WTC11 (cell line): Measurements from ENCODE around the gene MYL7. TPM values are rescaled to one million over a fixed set of nuclear protein-coding genes. Genes with fewer than 3 reads are reported as not detected.

Experiments used
- ATAC-seq: fragments of 200-7000 bp; cut with Tn5 transposase; 2 replicates; pipeline ENCODE4 v1.10.0; 2021; ENCODE audit warnings: mild to moderate bottlenecking, moderate library complexity
- CTCF ChIA-PET: fragments of 300-600 bp; sonication (Branson Sonifier 250); formaldehyde crosslinking; loops from one replicate; lab custom pipeline; 2021; ENCODE audit warnings: antibody characterized with exemption; lab: Charles Lee
- POLR2A ChIA-PET: fragments of 350-600 bp; sonication (Branson Sonifier 250); formaldehyde crosslinking; loops from one replicate; lab custom pipeline; 2021; ENCODE audit warnings: antibody characterized with exemption; lab: Charles Lee
- DNase-seq: peaks from one replicate; pipeline ENCODE4 v3.0.0; 2021; ENCODE audit warnings: low spot score
- H3K27ac Mint-ChIP-seq: 2 replicates; pipeline ENCODE4 v1.8.0; 2021; ENCODE audit warnings: mixed read lengths
- H3K27me3 Mint-ChIP-seq: 2 replicates; pipeline ENCODE4 v1.8.0; 2021; ENCODE audit warnings: low read depth, mild to moderate bottlenecking, moderate library complexity, mixed read lengths
- H3K36me3 Mint-ChIP-seq: 2 replicates; pipeline ENCODE4 v1.8.0; 2021; ENCODE audit warnings: mixed read lengths
- H3K4me1 Mint-ChIP-seq: 2 replicates; pipeline ENCODE4 v1.8.0; 2022; ENCODE audit warnings: mixed read lengths
- H3K4me3 Mint-ChIP-seq: 2 replicates; pipeline ENCODE4 v1.8.0; 2021; ENCODE audit warnings: mild to moderate bottlenecking, moderate library complexity, mixed read lengths
- H3K9me3 Mint-ChIP-seq: 2 replicates; pipeline ENCODE4 v1.8.0; 2021; ENCODE audit warnings: mixed read lengths
- FOXK1 ChIP-seq: sonication (generic); formaldehyde crosslinking; IDR thresholded peaks from 2 replicates; pipeline ENCODE4 v1.8.0; 2022; ENCODE audit warnings: mild to moderate bottlenecking, moderate library complexity, missing genetic modification reagents
- HMGA2 ChIP-seq: fragments of 250-450 bp; sonication (Bioruptor Pico); IDR thresholded peaks from 2 replicates; pipeline ENCODE4 v1.4.0; 2021; ENCODE audit warnings: mild to moderate bottlenecking, moderate library complexity
- JUN ChIP-seq: sonication (generic); formaldehyde crosslinking; IDR thresholded peaks from 2 replicates; pipeline ENCODE4 v1.8.0; 2023; ENCODE audit warnings: mild to moderate bottlenecking, missing genetic modification reagents
- MXD4 ChIP-seq: fragments of 250-450 bp; sonication (Bioruptor Pico); IDR thresholded peaks from 2 replicates; pipeline ENCODE4 v1.8.0; 2021; ENCODE audit warnings: mild to moderate bottlenecking, moderate library complexity, borderline replicate concordance
- MYBL2 ChIP-seq: sonication (generic); formaldehyde crosslinking; IDR thresholded peaks from 2 replicates; pipeline ENCODE4 v1.8.1; 2023; ENCODE audit warnings: mild to moderate bottlenecking, moderate library complexity, missing genetic modification reagents
- RELA ChIP-seq: sonication (generic); formaldehyde crosslinking; IDR thresholded peaks from 2 replicates; pipeline ENCODE4 v1.8.1; 2022; ENCODE audit warnings: missing genetic modification reagents, mild to moderate bottlenecking, borderline replicate concordance
- SOX15 ChIP-seq: fragments of 250-450 bp; sonication (Bioruptor Pico); IDR thresholded peaks from 2 replicates; pipeline ENCODE4 v1.9.0; 2021; ENCODE audit warnings: mild to moderate bottlenecking
- TCF7 ChIP-seq: sonication (generic); formaldehyde crosslinking; IDR thresholded peaks from 2 replicates; pipeline ENCODE4 v1.8.0; 2022; ENCODE audit warnings: mild to moderate bottlenecking, low read depth, missing genetic modification reagents, moderate library complexity
- ZNF121 ChIP-seq: sonication (generic); formaldehyde crosslinking; IDR thresholded peaks from 2 replicates; pipeline ENCODE4 v1.8.0; 2023; ENCODE audit warnings: missing genetic modification reagents
- total RNA-seq: library from RNA; stranded (reverse); gene quantifications from 3 replicates; pipeline ENCODE4 v1.2.3, GENCODE V29; 2021
- TF ChIP-seq, protein P1 (sequence below): sonication (generic); formaldehyde crosslinking; IDR thresholded peaks from 2 replicates; pipeline ENCODE4 v1.8.1; 2023; ENCODE audit warnings: mild to moderate bottlenecking, missing genetic modification reagents, moderate library complexity
- TF ChIP-seq, protein P2 (sequence below): fragments of 250-450 bp; sonication (Bioruptor Pico); IDR thresholded peaks from 2 replicates; pipeline ENCODE4 v1.9.0; 2021; ENCODE audit warnings: moderate library complexity, mild to moderate bottlenecking, inconsistent platforms, borderline replicate concordance
- TF ChIP-seq, protein P3 (sequence below): sonication (generic); formaldehyde crosslinking; IDR thresholded peaks from 2 replicates; pipeline ENCODE4 v1.8.1; 2022; ENCODE audit warnings: missing genetic modification reagents, borderline replicate concordance
- TF ChIP-seq, protein P4 (sequence below): sonication (generic); formaldehyde crosslinking; IDR thresholded peaks from 2 replicates; pipeline ENCODE4 v1.8.0; 2022; ENCODE audit warnings: missing genetic modification reagents
- TF ChIP-seq, protein P5 (sequence below): sonication (generic); formaldehyde crosslinking; IDR thresholded peaks from 2 replicates; pipeline ENCODE4 v1.8.0; 2023; ENCODE audit warnings: mild to moderate bottlenecking, missing genetic modification reagents
- TF ChIP-seq, protein P6 (sequence below): sonication (generic); formaldehyde crosslinking; IDR thresholded peaks from 2 replicates; pipeline ENCODE4 v1.8.1; 2022; ENCODE audit warnings: mild to moderate bottlenecking, moderate library complexity, missing genetic modification reagents
- TF ChIP-seq, protein P7 (sequence below): fragments of 200-600 bp; IDR thresholded peaks from 2 replicates; pipeline ENCODE4 v1.8.0; 2022; ENCODE audit warnings: antibody characterized with exemption

The MYL7 gene
- total RNA-seq, 1 experiment from 2014 or later, result 0.90 TPM

DNA sequence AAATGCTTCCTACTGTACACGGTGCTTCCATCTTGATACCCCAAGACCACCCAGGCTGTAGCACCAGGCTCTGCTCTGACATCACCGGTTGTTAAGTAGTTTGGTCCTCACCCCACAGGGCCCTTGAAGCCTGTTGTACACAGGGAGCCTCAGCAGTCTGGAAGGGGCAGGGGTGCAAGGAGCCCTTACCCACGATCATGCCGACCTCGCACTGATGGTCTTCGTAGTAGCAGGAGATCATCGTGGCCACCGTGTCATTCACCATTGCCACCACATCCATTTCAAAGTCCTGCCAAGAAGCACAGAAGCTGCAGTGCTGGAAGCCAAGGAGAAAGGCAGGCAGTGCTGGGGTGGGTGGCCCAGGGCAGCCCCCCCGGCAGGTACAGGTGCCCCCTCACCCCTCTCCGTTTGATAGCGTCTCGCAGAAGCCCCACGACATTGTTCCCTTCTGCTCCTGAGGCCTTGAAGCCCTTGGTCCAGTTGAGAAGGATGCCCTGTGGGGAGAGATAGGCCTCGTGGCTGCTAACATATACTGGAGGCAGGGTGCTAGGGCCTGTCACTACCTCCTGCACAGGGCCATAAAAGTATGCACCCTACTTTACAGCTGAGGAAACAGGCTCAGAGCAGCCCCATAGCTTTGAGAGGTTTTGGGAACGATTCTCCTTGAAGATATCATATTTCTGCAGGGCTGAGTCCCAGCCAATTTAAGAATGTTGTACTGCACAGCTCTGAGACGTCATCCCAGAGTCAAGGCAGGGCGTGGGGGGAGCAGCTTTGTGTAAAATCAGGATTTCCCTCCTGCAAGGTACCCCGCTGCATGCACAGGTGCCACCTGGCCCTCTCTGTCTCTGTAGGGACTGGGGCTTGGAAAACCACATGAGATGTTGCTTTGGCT lies 8.7 kb upstream of the MYL7 start:
- CTCF ChIA-PET, result interaction anchor here (1.4 kb wide), 1 partner anchor 77 kb away, joined by 4 read pairs; no protein-coding TSS in a partner anchor
- H3K9me3 Mint-ChIP-seq, result no peaks in the 10 kb centered on the region
- no peak overlapping the region for H3K27ac Mint-ChIP-seq
- POLR2A ChIA-PET, result no interaction called here
- peaks cover 23% of the 10 kb centered on the region for H3K27me3 Mint-ChIP-seq
- H3K36me3 Mint-ChIP-seq, result no peaks in the 10 kb centered on the region
- no peak overlapping the region for H3K4me3 Mint-ChIP-seq
- H3K4me1 Mint-ChIP-seq, result peaks cover 21% of the 10 kb centered on the region
- TF ChIP-seq, protein P1, sequence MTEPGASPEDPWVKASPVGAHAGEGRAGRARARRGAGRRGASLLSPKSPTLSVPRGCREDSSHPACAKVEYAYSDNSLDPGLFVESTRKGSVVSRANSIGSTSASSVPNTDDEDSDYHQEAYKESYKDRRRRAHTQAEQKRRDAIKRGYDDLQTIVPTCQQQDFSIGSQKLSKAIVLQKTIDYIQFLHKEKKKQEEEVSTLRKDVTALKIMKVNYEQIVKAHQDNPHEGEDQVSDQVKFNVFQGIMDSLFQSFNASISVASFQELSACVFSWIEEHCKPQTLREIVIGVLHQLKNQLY (CRISPR knock-in tag), result no peak
- TF ChIP-seq, protein P2, sequence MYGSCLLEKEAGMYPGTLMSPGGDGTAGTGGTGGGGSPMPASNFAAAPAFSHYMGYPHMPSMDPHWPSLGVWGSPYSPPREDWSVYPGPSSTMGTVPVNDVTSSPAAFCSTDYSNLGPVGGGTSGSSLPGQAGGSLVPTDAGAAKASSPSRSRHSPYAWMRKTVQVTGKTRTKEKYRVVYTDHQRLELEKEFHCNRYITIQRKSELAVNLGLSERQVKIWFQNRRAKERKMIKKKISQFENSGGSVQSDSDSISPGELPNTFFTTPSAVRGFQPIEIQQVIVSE (CRISPR knock-in tag), result no peak
- TF ChIP-seq FOXK1 (CRISPR knock-in tag), result no peak
- TF ChIP-seq, protein P3, sequence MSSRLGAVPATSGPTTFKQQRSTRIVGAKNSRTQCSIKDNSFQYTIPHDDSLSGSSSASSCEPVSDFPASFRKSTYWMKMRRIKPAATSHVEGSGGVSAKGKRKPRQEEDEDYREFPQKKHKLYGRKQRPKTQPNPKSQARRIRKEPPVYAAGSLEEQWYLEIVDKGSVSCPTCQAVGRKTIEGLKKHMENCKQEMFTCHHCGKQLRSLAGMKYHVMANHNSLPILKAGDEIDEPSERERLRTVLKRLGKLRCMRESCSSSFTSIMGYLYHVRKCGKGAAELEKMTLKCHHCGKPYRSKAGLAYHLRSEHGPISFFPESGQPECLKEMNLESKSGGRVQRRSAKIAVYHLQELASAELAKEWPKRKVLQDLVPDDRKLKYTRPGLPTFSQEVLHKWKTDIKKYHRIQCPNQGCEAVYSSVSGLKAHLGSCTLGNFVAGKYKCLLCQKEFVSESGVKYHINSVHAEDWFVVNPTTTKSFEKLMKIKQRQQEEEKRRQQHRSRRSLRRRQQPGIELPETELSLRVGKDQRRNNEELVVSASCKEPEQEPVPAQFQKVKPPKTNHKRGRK (CRISPR knock-in tag), result no peak
- TF ChIP-seq SOX15 (CRISPR knock-in tag), result no peak
- no peak for TF ChIP-seq HMGA2 (CRISPR knock-in tag)
- TF ChIP-seq, protein P4, sequence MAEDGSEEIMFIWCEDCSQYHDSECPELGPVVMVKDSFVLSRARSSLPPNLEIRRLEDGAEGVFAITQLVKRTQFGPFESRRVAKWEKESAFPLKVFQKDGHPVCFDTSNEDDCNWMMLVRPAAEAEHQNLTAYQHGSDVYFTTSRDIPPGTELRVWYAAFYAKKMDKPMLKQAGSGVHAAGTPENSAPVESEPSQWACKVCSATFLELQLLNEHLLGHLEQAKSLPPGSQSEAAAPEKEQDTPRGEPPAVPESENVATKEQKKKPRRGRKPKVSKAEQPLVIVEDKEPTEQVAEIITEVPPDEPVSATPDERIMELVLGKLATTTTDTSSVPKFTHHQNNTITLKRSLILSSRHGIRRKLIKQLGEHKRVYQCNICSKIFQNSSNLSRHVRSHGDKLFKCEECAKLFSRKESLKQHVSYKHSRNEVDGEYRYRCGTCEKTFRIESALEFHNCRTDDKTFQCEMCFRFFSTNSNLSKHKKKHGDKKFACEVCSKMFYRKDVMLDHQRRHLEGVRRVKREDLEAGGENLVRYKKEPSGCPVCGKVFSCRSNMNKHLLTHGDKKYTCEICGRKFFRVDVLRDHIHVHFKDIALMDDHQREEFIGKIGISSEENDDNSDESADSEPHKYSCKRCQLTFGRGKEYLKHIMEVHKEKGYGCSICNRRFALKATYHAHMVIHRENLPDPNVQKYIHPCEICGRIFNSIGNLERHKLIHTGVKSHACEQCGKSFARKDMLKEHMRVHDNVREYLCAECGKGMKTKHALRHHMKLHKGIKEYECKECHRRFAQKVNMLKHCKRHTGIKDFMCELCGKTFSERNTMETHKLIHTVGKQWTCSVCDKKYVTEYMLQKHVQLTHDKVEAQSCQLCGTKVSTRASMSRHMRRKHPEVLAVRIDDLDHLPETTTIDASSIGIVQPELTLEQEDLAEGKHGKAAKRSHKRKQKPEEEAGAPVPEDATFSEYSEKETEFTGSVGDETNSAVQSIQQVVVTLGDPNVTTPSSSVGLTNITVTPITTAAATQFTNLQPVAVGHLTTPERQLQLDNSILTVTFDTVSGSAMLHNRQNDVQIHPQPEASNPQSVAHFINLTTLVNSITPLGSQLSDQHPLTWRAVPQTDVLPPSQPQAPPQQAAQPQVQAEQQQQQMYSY (CRISPR knock-in tag), result no peak
- no peak for TF ChIP-seq TCF7
- TF ChIP-seq, protein P5, sequence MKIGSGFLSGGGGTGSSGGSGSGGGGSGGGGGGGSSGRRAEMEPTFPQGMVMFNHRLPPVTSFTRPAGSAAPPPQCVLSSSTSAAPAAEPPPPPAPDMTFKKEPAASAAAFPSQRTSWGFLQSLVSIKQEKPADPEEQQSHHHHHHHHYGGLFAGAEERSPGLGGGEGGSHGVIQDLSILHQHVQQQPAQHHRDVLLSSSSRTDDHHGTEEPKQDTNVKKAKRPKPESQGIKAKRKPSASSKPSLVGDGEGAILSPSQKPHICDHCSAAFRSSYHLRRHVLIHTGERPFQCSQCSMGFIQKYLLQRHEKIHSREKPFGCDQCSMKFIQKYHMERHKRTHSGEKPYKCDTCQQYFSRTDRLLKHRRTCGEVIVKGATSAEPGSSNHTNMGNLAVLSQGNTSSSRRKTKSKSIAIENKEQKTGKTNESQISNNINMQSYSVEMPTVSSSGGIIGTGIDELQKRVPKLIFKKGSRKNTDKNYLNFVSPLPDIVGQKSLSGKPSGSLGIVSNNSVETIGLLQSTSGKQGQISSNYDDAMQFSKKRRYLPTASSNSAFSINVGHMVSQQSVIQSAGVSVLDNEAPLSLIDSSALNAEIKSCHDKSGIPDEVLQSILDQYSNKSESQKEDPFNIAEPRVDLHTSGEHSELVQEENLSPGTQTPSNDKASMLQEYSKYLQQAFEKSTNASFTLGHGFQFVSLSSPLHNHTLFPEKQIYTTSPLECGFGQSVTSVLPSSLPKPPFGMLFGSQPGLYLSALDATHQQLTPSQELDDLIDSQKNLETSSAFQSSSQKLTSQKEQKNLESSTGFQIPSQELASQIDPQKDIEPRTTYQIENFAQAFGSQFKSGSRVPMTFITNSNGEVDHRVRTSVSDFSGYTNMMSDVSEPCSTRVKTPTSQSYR (CRISPR knock-in tag), result no peak
- TF ChIP-seq JUN (CRISPR knock-in tag), result no peak
- TF ChIP-seq, protein P6, sequence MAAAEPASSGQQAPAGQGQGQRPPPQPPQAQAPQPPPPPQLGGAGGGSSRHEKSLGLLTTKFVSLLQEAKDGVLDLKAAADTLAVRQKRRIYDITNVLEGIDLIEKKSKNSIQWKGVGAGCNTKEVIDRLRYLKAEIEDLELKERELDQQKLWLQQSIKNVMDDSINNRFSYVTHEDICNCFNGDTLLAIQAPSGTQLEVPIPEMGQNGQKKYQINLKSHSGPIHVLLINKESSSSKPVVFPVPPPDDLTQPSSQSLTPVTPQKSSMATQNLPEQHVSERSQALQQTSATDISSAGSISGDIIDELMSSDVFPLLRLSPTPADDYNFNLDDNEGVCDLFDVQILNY, result no peak
- TF ChIP-seq, protein P7, sequence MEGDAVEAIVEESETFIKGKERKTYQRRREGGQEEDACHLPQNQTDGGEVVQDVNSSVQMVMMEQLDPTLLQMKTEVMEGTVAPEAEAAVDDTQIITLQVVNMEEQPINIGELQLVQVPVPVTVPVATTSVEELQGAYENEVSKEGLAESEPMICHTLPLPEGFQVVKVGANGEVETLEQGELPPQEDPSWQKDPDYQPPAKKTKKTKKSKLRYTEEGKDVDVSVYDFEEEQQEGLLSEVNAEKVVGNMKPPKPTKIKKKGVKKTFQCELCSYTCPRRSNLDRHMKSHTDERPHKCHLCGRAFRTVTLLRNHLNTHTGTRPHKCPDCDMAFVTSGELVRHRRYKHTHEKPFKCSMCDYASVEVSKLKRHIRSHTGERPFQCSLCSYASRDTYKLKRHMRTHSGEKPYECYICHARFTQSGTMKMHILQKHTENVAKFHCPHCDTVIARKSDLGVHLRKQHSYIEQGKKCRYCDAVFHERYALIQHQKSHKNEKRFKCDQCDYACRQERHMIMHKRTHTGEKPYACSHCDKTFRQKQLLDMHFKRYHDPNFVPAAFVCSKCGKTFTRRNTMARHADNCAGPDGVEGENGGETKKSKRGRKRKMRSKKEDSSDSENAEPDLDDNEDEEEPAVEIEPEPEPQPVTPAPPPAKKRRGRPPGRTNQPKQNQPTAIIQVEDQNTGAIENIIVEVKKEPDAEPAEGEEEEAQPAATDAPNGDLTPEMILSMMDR, result no peak
- TF ChIP-seq MYBL2 (CRISPR knock-in tag), result no peak
- TF ChIP-seq MXD4 (CRISPR knock-in tag), result no peak
- TF ChIP-seq RELA, result no peak
- no peak for TF ChIP-seq ZNF121 (CRISPR knock-in tag)
- ATAC-seq, result no peak
- no peak for DNase-seq
